ENCODE measurements around the gene PXK. TPM values are rescaled to one million over a fixed set of nuclear protein-coding genes. Genes with fewer than 3 reads are reported as not detected.

Gene PXK
- total RNA-seq, 1 experiment from 2014 or later: 4.4 TPM

GRCh38 chr3:58299839-58300516 lies 32.7 kb upstream of the PXK start:
- Histone ChIP-seq H3K9me2 (ENCODE audit: insufficient read depth) (no peaks in the 10 kb centered on the region), H3F3A (ENCODE audit: insufficient read depth, low read depth) (no peaks in the 10 kb centered on the region), H3K36me3 (ENCODE audit: low read depth) (no peaks in the 10 kb centered on the region), H2AFZ (no peak overlapping the region), H3K4me2 (peak overlapping the region; percentile 49; the same call in 1 of the 2 replicates), H3K9me3 (ENCODE audit: insufficient read depth, low read depth) (no peaks in the 10 kb centered on the region), H4K20me1 (ENCODE audit: insufficient read depth) (no peaks in the 10 kb centered on the region), H3K4me3 (no peak overlapping the region), H3K27me3 (ENCODE audit: insufficient read depth, low read depth) (no peaks in the 10 kb centered on the region), H3K4me1 (replicated peaks; ENCODE audit: insufficient read depth) (no peaks in the 10 kb centered on the region), H3K27ac (no peak overlapping the region), H3K79me2 (ENCODE audit: low read depth) (no peaks in the 10 kb centered on the region)
- ChIA-PET POLR2A (ENCODE audit: unreplicated experiment) (interaction anchor here (0.6 kb wide), 1 partner anchor 481 kb away, joined by 8 read pairs; no protein-coding TSS in a partner anchor), CTCF (interaction anchor here (0.6 to 1.0 kb wide), 10 partner anchors 72 to 702 kb away, joined by 3 to 9 read pairs (median 4); no protein-coding TSS in a partner anchor)
- BruUV-seq (replicated peaks): no TSS peak
- intact Hi-C loops (cut with micrococcal nuclease; ENCODE audit: unreplicated experiment): loop anchor here (1.0 to 5.0 kb wide), 4 partner anchors 63 to 433 kb away; partner anchors contain the start of gene ABHD6
- DNase-seq: peak in 1 of 2 experiments; percentile 39
- TF ChIP-seq CTCF (conservative IDR thresholded peaks at IDR 0.05) (peak; percentile 76), EZH2 (IDR thresholded peaks at IDR 0.05; ENCODE audit: low read depth) (no peak)

- peak; percentile 85 for TF ChIP-seq CTCF (conservative IDR thresholded peaks at IDR 0.05)
- TF ChIP-seq EZH2 (IDR thresholded peaks at IDR 0.05; ENCODE audit: low read depth): no peak
- peaks cover 12% of the 10 kb centered on the region for H3K4me1 ChIP-seq (replicated peaks; ENCODE audit: insufficient read depth)
- peak within 1 kb of the TSS; percentile 79 for H3K27ac ChIP-seq
- peak within 1 kb of the TSS; percentile 91 for H3K4me3 ChIP-seq
- POLR2A ChIA-PET (ENCODE audit: unreplicated experiment): interaction anchor here (0.5 to 0.7 kb wide), 3 partner anchors 50 to 1289 kb away, joined by 3 to 5 read pairs (median 5); no protein-coding TSS in a partner anchor
- no peaks in the 10 kb centered on the region for H3K9me2 ChIP-seq (ENCODE audit: insufficient read depth)
- BruUV-seq (replicated peaks): TSS peak; percentile 63
- peak; percentile 86 to 95 for DNase-seq
- CTCF ChIA-PET: interaction anchor here (0.5 to 2.0 kb wide), 10 partner anchors 45 to 904 kb away, joined by 3 to 16 read pairs (median 3); partner anchors contain the start of genes FAM107A and PDE12
- no peaks in the 10 kb centered on the region for H3F3A ChIP-seq (ENCODE audit: insufficient read depth, low read depth)
- intact Hi-C loops (cut with micrococcal nuclease; ENCODE audit: unreplicated experiment): loop anchor here (5.0 kb wide), 2 partner anchors 166 to 226 kb away; no protein-coding TSS in a partner anchor
- peaks cover 44% of the 10 kb centered on the region for H3K79me2 ChIP-seq (ENCODE audit: low read depth)
- H3K9me3 ChIP-seq (ENCODE audit: insufficient read depth, low read depth): no peaks in the 10 kb centered on the region
- peak within 1 kb of the TSS; percentile 91 for H2AFZ ChIP-seq
- no peaks in the 10 kb centered on the region for H3K27me3 ChIP-seq (ENCODE audit: insufficient read depth, low read depth)
- peaks cover 34% of the 10 kb centered on the region for H4K20me1 ChIP-seq (ENCODE audit: insufficient read depth)
- H3K36me3 ChIP-seq (ENCODE audit: low read depth): peaks cover 16% of the 10 kb centered on the region
- peak within 1 kb of the TSS; percentile 91 for H3K4me2 ChIP-seq
Measured at GRCh38 chr3:58305882-58306711, 26.6 kb upstream of the PXK start, which contains the start of the genes HTD2 and RPP14. TSS of gene HTD2 (plus strand) at chr3:58306520. CDS start at chr3:58317614, 11,094 bp downstream. TSS of gene RPP14 (plus strand) at chr3:58306245. CDS start at chr3:58310330, 4,085 bp downstream.
